SK-N-SH treated with all-trans-retinoic acid at 6 μM for 48 hours (cell line): ENCODE results near the gene ABCA13.

ENCODE experiments used
- ARNTL ChIP-seq: fragments of 450-650 bp; formaldehyde crosslinking; IDR thresholded peaks from 2 replicates; pipeline ENCODE4 v1.5.0; 2020; ENCODE audit warnings: low read depth, mild to moderate bottlenecking, moderate library complexity, borderline replicate concordance
- BACH2 ChIP-seq: fragments of 250-450 bp; sonication (Bioruptor Pico); IDR thresholded peaks from 2 replicates; pipeline ENCODE4 v1.9.0; 2021; ENCODE audit warnings: mild to moderate bottlenecking, borderline replicate concordance
- GLIS3 ChIP-seq: fragments of 250-450 bp; sonication (Bioruptor Pico); IDR thresholded peaks from 2 replicates; pipeline ENCODE4 v1.5.0; 2020; ENCODE audit warnings: mild to moderate bottlenecking, moderate library complexity
- OSR1 ChIP-seq: fragments of 250-450 bp; sonication (Bioruptor Pico); IDR thresholded peaks from 2 replicates; pipeline ENCODE4 v1.8.0; 2022; ENCODE audit warnings: moderate library complexity, mild to moderate bottlenecking, inconsistent platforms
- ZC3H10 ChIP-seq: fragments of 250-450 bp; sonication (Bioruptor Pico); IDR thresholded peaks from 2 replicates; pipeline ENCODE4 v1.5.1; 2021; ENCODE audit warnings: mild to moderate bottlenecking, moderate library complexity
- ZFP3 ChIP-seq: fragments of 250-450 bp; sonication (Bioruptor Pico); IDR thresholded peaks from 2 replicates; pipeline ENCODE4 v1.5.0; 2020; ENCODE audit warnings: mild to moderate bottlenecking, moderate library complexity
- ZNF70 ChIP-seq: fragments of 450-650 bp; formaldehyde crosslinking; IDR thresholded peaks from 2 replicates; pipeline ENCODE4 v1.5.0; 2020; ENCODE audit warnings: mild to moderate bottlenecking, moderate library complexity
- TF ChIP-seq, protein P1 (sequence below): fragments of 250-450 bp; sonication (Bioruptor Pico); IDR thresholded peaks from 2 replicates; pipeline ENCODE4 v1.5.0; 2020; ENCODE audit warnings: mild to moderate bottlenecking, moderate library complexity
- TF ChIP-seq, protein P2 (sequence below): fragments of 250-450 bp; sonication (Bioruptor Pico); IDR thresholded peaks from 2 replicates; pipeline ENCODE4 v1.8.0; 2020; ENCODE audit warnings: mild to moderate bottlenecking, moderate library complexity, borderline replicate concordance
- TF ChIP-seq, protein P3 (sequence below): fragments of 250-450 bp; sonication (Bioruptor Pico); IDR thresholded peaks from 2 replicates; pipeline ENCODE4 v1.5.1; 2020; ENCODE audit warnings: low read depth, mild to moderate bottlenecking, moderate library complexity

DNA sequence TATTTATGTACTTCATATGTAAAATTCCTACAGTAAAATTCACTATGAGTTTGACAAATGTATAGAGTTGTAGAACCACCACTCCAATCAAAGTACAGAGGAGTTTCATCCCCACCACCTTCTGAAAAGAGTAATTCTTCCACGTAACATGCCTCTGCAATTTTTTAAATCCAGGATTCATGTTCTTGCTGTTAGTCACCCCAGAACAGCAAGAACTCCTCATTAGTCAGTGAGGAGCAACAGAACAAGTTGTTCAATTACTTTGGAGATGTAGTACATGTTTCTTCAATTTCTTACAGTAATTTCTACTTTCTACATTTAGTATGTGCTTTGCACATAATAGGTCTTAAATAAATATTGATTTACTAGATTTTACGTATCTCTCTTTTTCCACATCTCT lies 248.1 kb downstream of the ABCA13 start:
- TF ChIP-seq ZC3H10 (CRISPR knock-in tag): no peak
- TF ChIP-seq ARNTL (CRISPR knock-in tag): no peak
- TF ChIP-seq ZNF70 (CRISPR knock-in tag): no peak
- TF ChIP-seq OSR1: no peak
- TF ChIP-seq, protein P1, sequence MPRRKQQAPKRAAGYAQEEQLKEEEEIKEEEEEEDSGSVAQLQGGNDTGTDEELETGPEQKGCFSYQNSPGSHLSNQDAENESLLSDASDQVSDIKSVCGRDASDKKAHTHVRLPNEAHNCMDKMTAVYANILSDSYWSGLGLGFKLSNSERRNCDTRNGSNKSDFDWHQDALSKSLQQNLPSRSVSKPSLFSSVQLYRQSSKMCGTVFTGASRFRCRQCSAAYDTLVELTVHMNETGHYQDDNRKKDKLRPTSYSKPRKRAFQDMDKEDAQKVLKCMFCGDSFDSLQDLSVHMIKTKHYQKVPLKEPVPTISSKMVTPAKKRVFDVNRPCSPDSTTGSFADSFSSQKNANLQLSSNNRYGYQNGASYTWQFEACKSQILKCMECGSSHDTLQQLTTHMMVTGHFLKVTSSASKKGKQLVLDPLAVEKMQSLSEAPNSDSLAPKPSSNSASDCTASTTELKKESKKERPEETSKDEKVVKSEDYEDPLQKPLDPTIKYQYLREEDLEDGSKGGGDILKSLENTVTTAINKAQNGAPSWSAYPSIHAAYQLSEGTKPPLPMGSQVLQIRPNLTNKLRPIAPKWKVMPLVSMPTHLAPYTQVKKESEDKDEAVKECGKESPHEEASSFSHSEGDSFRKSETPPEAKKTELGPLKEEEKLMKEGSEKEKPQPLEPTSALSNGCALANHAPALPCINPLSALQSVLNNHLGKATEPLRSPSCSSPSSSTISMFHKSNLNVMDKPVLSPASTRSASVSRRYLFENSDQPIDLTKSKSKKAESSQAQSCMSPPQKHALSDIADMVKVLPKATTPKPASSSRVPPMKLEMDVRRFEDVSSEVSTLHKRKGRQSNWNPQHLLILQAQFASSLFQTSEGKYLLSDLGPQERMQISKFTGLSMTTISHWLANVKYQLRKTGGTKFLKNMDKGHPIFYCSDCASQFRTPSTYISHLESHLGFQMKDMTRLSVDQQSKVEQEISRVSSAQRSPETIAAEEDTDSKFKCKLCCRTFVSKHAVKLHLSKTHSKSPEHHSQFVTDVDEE (CRISPR knock-in tag): no peak
- TF ChIP-seq, protein P2, sequence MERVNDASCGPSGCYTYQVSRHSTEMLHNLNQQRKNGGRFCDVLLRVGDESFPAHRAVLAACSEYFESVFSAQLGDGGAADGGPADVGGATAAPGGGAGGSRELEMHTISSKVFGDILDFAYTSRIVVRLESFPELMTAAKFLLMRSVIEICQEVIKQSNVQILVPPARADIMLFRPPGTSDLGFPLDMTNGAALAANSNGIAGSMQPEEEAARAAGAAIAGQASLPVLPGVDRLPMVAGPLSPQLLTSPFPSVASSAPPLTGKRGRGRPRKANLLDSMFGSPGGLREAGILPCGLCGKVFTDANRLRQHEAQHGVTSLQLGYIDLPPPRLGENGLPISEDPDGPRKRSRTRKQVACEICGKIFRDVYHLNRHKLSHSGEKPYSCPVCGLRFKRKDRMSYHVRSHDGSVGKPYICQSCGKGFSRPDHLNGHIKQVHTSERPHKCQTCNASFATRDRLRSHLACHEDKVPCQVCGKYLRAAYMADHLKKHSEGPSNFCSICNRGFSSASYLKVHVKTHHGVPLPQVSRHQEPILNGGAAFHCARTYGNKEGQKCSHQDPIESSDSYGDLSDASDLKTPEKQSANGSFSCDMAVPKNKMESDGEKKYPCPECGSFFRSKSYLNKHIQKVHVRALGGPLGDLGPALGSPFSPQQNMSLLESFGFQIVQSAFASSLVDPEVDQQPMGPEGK (CRISPR knock-in tag): no peak
- TF ChIP-seq BACH2 (CRISPR knock-in tag): no peak
- TF ChIP-seq GLIS3 (CRISPR knock-in tag): no peak
- TF ChIP-seq, protein P3, sequence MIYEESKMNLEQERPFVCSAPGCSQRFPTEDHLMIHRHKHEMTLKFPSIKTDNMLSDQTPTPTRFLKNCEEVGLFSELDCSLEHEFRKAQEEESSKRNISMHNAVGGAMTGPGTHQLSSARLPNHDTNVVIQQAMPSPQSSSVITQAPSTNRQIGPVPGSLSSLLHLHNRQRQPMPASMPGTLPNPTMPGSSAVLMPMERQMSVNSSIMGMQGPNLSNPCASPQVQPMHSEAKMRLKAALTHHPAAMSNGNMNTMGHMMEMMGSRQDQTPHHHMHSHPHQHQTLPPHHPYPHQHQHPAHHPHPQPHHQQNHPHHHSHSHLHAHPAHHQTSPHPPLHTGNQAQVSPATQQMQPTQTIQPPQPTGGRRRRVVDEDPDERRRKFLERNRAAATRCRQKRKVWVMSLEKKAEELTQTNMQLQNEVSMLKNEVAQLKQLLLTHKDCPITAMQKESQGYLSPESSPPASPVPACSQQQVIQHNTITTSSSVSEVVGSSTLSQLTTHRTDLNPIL (CRISPR knock-in tag): no peak
- no peak for TF ChIP-seq ZFP3 (CRISPR knock-in tag)
